Measurements from ENCODE around the gene EPHA7.

GRCh38 chr6:93213028-93213427 lies 206.3 kb downstream of the EPHA7 start:
- TF ChIP-seq CTCF (IDR thresholded peaks at IDR 0.05), result no peak
- no peak for TF ChIP-seq POLR2A (IDR thresholded peaks at IDR 0.05)

Measured in body of pancreas (tissue), 4 donors.